Measurements from ENCODE around the gene CTAG1B. TPM values are rescaled to one million over a fixed set of nuclear protein-coding genes. Genes with fewer than 3 reads are reported as not detected.

CTAG1B gene
- total and polyA plus RNA-seq, 2 experiments from 2014 or later, result not detected

- no peak overlapping the region for H3K4me3 Mint-ChIP-seq
- no peak for DNase-seq (ENCODE audit: low spot score)
Measured at GRCh38 chrX:154649503-154650220, 30.6 kb upstream of the CTAG1B start.

More at GRCh38 chrX:154649503-154650220, 30.6 kb upstream of the CTAG1B start:
- Histone ChIP-seq H3K79me2 (replicated peaks; ENCODE audit: insufficient read depth) (no peaks in the 10 kb centered on the region), H3K9me2 (ENCODE audit: insufficient read depth) (no peaks in the 10 kb centered on the region), H3K27ac (ENCODE audit: low read depth) (no peak overlapping the region), H3K27me3 (ENCODE audit: insufficient read depth) (no peaks in the 10 kb centered on the region), H3K36me3 (ENCODE audit: insufficient read depth) (no peaks in the 10 kb centered on the region), H3K4me1 (ENCODE audit: insufficient read depth) (no peaks in the 10 kb centered on the region), H3F3A (replicated peaks; ENCODE audit: low read depth) (no peaks in the 10 kb centered on the region), H3K4me2 (no peak overlapping the region), H4K20me1 (replicated peaks; ENCODE audit: insufficient read depth) (no peaks in the 10 kb centered on the region), H3K4me3 (no peak overlapping the region), H2AFZ (no peak overlapping the region)
- ATAC-seq, result no peak
- Mint-ChIP-seq H3K36me3 (ENCODE audit: low read depth) (no peaks in the 10 kb centered on the region), H3K9me3 (no peaks in the 10 kb centered on the region), H3K27ac (no peak overlapping the region), H3K27me3 (ENCODE audit: insufficient read depth, low read depth, poor library complexity) (peaks cover 6% of the 10 kb centered on the region), H3K4me1 (no peaks in the 10 kb centered on the region)
- TF ChIP-seq ZNF114 (CRISPR knock-in tag; IDR thresholded peaks at IDR 0.05) (no peak), ETS1 (IDR thresholded peaks at IDR 0.05) (no peak), ZNF331 (CRISPR knock-in tag; IDR thresholded peaks at IDR 0.05; ENCODE audit: low read depth) (no peak), CREB1 (CRISPR knock-in tag; IDR thresholded peaks at IDR 0.05; ENCODE audit: low read depth) (no peak), EZH2phosphoT487 (IDR thresholded peaks at IDR 0.05; ENCODE audit: unreplicated experiment) (no peak), JUNB (IDR thresholded peaks at IDR 0.05; ENCODE audit: unreplicated experiment) (no peak), ZNF462 (CRISPR knock-in tag; IDR thresholded peaks at IDR 0.05) (no peak), NANOG (IDR thresholded peaks at IDR 0.05; ENCODE audit: borderline replicate concordance) (no peak), POLR2AphosphoS5 (IDR thresholded peaks at IDR 0.05; ENCODE audit: low read depth) (no peak), STAT1 (IDR thresholded peaks at IDR 0.05; ENCODE audit: unreplicated experiment) (no peak), EZH2 (IDR thresholded peaks at IDR 0.05; ENCODE audit: low read depth, unreplicated experiment) (no peak)

Measured in GM23338 (cell line).